NCI-H2196 treated with DMSO at 0.1 percent for 48 hours (cell line): ENCODE data around the gene BBS9.
A peak's percentile ranks its signal among the peaks of the same experiment; 100 is the strongest.
"Not testable (repeated sequence)": the region's sequence is repeated elsewhere in the genome, so short reads cannot be mapped to it uniquely, and the experiment has no call there.

Experiments used
- DNase-seq: peaks from one replicate; lab custom pipeline; 2025; ENCODE audit not compliant: unreplicated experiment; lab: John Stamatoyannopoulos, UW

The BBS9 gene

DNA sequence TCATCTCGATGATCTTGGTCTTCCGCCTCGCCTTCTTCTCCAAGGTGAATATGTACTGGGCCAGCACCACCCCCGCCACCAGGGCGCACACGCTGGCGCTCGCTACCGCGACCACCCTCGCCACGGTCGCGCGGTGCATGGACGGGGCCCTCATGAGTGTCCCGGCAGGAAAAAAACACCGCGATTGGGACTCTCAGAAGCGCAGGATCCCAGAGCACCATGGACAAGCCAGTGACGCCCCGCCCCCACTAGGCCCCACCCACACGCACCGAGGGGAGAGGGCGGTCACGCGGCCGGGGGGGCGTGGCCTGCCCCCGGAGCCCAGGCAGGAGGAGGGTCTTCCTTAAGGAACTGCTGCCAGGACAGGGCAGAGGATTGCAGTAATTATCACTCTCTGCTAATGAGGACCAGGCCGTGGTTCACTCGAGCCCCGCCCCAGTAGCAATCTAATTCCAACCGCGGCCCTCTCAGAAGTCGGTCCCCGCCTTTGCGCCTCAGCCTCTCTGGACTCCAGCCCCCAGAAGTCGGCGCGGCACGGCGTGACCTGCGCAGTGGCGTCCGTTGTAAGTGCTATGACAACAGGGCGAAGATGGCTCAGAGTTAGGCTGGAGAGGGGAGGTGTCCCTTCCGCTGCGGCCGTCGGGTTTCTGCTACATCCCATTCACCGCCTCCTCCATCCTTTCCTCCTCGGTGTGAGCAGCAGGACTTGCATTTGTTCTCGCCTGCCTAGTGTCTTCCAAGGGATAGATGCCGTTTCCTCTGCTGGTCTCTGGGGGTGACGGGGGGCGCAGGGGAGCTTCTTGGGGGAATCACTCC, at the start of gene BBS9:
TSS of gene BBS9 (plus strand) at position 575 of the 816 bp plus-strand sequence. CDS start 16,689 bp downstream, outside the sequence.
- DNase-seq: peak; percentile 98

DNA sequence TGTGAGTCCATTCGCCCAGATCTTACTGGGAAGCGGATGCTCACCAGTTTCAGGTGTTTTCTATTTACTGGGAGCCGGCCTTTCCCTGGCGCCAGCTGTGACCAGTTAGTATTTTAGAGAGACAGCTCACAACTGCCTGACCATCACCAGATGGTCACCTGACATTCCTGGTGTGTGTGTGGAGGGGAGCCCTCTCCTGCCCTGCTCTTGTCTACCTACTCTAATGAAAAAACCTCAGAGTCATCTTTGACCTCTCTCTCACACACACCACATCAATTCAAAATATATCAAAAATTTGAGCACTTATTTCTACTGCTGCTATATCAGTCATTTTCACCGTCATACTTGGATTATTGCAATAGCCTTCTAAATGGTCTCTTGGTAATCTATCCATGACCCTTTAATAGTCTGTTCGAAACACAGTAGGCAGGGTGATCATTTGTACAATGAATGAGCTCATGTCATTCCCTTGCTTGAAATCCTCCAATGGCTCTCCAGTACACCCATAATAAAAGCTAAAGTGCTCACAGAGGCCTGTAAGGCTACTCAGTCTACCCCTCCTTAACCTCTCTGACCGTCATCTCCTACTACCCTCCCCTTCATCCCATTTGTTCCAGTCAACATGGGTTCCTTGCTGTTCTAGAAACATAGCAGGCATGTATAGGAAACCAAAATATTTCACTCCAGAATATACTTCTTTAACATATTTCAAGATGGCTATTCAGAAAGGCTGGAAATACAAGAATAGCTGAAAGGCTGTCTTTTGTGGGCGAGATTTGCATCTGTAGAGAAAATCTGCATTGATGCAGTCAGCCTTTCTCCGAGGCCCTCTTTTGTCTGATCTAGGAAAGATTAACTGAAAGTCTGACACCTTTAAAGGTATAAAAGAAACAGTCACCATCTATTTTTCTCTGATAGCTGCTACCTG, 49.3 kb upstream of the BBS9 start:
- no peak for DNase-seq

DNA sequence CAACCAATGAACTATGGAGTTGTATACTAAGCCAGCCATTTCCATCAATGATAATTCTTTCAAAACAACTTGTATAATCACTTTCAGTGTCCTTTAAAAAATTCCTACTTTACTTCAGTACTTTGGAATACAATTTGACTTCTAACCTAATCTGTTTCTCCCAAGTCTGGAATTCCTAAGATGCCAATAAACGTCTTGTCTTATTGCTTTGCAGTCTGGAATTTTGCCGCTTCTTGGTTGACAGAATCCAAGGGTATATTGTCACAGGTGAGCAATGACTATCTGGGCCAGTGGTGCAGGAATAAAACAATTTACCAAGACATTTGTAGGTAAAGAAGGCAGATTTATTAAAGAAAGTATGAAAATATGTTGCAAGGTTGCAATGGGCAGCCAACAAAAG, 42.0 kb upstream of the BBS9 start:
- no peak for DNase-seq

DNA sequence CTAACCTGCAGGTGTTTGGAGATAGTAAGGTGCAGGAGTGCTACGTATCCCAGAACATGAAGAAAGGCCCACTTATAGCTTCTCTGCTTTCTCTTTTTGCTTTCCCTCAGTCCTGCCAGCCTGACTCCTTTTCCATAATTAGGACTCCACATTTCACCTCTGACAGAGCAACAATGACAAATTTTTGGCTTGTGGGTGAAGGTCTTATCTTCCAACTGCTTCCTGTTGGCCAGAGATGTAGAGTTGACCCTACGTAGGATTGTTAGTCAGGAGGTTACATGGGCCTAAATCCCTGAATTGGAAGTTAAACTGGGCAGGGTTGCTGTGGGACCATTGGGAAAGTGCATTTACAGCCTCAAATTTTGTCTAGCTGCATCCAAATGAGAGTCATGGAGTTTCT, 41.5 kb upstream of the BBS9 start:
- no peak for DNase-seq

DNA sequence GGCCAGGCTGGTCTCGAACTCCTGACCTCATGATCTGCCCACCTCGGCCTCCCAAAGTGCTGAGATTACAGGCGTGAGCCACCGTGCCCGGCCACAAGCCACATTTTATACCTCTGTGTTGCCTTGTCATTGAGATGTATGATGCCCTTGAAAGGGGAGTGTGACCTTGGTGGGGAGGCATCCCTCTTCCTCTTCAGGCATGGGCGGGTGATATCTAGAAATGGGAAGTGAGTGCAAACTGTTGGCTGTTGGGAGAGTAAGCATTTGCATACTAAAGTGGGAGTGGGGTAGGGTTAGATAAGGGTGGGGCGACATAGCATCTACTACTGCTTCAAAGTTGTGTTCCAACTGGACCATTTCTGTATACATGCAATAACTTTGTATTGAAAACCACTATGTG, 40.2 kb upstream of the BBS9 start:
- DNase-seq: no peak

DNA sequence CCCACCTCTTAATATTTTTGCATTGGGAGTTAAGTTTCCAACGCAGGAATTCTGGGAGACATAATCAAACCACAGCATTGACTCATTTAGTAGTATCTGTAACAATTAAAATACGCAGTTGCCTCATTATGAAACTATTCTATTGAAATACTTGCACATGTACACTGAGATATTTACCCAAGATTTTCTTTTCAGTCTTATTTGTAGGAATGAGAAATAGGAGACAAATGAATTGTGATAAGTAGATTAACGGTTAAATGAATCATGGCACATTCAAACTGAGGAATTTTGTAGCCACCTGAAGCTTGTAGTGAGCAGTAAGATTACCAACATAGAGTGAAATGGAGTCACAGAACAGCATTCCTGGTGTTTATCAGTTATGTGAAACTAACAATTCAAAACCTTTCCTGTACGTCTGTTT, 38.2 kb upstream of the BBS9 start:
- DNase-seq: no peak

DNA sequence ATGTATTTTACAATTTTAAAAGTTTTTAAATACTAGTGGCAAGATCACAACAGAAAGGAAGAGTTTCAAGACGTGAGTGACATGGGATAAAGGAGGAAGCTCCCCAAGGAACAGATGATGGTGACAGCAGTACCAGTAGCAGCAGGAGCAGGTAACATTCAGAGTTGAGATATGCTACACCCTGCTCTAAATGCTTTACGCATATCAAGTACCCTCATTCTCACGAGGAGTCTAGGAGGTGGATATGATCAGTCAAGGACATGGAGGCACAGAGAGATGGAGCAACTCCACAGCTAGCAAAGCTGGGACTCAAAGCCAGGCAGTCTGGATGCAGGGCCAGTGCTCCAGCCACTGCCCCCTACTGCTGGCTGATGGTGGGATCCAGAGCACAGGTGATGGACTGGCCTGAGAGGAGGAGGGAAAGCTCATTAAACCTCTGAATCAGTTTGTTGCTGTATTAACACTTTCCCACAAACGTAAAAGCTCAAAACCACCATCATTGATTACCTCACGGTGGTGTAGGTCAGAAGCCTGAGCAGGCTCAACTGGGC, 37.6 kb upstream of the BBS9 start:
- DNase-seq: no peak

DNA sequence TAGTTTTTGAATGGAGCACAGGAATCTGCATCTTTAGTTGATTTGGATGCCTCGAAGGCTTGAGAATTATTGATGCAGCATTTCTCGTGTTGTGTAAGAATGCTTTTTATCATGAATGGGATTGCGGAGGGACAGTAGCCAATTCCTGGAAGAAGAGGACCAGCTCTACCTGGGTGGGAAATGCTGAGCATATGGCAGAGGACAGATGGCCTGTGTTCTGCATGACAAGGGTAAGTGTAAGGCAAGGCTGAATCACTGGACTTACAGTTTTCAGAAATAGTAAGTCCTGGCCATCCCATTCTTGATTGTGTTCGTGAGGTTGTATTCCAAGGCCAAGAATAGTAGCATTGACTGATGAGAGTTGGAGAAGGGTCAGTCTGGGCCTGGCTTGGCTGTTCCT, 36.1 kb upstream of the BBS9 start:
- no peak for DNase-seq

DNA sequence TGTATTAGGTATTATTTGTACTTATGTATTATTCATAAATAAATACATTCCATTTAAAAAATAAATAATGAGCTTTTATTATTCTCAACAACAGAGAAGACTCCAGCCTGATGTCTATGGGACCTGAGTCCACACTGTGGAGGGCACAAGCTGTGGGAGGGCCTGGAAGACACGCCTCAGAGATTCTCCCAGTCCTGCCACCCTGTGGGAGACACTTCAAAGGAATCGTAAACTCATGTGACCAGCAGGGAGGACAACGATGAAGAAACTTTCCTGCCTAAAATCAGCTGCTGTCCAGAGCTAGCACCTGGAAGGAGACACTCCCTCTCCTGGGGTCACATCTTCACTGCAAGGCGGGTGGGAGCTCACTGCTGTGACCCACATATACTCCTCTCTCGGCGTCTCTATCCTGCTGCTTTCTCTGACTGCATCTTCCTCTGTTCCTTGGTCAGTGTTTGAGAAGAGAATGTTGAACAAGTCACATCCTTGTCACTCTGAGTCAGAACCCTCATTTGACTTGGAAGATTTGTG, 34.6 kb upstream of the BBS9 start:
- DNase-seq: not testable (repeated sequence)

DNA sequence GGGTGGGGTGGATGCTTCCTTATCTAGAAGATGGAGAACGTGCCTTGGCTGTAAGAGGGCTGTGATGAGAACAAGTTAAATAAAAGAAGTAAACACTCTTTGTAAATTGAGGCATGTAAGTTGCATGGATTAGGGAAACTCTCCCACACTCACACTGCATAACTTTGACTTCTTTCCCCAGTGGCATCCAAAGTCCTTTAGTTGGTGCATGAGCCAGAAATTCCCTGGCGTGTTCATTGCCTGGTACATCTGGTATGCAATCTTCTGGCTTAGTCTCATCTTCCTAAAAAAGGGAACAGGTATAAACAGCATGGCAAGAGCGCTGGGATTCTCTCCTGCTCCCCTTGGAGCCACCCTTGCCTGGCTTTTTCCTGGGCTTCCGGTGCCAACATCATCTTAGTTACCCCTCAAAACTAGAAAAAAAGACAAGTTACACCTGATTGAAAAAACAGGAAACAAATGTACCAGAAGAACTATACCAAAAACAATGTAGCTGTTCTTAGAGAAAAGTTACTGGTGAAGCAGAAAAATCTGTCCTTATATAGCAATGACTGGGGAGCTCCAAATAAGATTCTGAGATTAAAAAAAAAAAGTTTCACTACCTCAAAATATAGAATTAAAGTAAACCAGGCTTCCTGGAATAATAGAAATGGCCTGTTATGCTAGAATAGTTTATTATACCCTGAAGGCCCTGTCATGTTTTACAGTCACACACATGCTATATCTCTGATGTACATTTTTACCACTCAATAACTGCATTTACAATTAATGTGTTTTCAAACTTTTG, 30.0 kb upstream of the BBS9 start:
- no peak for DNase-seq

DNA sequence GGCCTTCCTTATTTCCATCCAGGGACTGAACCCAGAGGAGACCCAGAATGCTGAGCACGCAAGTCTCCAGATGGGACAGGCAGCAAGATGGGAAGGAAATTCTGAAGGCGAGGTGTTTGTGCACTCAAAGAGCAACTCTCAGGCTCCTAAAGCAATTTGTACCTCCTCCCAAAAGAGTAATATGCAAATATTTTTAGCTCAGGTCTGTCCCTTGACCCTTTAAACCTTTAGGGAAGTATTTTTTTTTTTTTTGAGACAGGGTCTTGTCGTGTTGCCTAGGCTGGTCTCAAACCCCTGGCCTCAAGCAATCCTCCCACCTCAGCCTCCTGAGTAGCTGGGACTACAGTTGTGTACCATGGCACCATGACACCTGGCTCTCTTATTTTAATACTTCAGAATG, 28.6 kb upstream of the BBS9 start:
- DNase-seq: no peak

DNA sequence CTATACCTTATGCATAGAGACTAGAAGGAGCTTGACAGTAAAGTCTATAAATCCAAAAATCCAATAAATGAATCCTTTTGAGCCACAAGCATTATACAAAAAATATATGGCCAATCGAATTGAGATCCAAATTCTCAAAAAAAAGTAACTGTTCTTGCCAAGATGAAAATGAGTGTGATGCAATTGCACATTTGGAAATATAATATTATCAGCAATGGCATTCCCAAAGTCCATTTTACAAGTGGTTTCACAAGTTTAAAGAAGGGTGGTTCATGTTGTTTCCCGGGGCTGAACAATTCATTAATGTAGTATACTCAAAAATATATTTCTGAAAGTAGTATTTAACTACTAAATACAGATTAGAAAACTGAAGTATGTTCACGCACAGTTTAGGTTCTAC, 27.5 kb upstream of the BBS9 start:
- DNase-seq: no peak

DNA sequence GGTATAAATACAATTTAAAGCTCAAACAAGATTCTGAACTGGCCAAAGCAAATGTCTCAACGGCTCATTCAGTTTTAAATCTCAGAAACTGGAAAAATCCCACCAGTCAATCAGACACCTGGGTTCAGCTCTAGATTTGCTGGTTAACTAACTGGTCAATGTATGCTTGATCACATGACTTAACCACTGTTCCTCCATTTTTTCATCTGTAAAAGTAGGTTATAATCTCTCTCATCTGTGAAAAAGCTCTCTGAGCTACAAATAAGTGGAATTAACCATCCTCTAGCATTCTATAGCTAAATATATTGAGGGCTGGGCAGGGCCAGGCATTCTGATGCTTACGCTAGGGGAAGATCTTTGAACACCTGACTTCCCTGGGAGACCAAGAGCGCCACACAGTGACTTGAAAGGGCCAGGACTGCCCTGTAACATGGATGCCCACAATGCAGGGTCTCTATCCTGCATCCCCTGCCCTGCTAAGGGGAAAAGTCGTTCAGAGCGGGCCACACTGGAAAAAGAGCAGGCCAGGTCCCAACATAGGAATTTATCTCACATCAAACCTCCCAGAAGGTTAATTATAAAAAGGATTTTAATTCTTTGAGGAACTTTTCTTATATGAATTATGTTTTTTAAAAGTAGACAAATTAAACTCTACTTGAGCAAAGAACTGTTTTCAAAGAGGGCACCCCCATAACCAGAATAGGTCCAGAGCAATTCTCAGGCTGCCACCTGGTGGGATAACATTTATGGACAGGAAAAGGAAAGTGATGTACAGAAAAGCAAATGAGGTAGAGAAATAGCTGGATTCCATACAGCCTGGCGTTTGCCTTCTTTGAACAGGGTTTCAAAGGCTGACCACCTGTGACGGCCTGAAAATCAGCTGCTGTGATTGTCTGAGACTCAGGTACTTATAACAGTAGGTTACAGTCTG, 22.0 kb upstream of the BBS9 start:
- DNase-seq: no peak

DNA sequence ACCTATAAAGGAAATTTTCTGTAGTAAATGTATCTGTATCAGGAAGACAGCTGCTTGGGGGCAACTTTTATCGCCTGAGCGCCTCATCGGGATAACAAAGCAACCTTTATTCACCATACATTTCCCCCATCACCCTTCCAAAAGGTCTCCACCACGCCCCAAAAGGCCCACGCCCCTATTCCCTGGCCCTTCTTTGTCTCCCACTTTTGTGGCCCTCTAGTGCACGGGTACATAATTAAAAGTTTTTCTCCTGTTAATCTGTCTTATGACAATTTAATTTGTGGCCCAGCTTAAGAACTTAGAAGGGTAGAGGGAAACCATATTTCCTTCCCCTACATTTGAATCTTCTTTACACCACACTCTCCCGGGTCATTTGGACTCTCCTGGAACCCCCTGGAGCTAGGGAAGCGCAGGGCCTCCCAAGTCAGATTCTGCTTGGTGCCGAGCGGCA, 20.8 kb upstream of the BBS9 start:
- no peak for DNase-seq

DNA sequence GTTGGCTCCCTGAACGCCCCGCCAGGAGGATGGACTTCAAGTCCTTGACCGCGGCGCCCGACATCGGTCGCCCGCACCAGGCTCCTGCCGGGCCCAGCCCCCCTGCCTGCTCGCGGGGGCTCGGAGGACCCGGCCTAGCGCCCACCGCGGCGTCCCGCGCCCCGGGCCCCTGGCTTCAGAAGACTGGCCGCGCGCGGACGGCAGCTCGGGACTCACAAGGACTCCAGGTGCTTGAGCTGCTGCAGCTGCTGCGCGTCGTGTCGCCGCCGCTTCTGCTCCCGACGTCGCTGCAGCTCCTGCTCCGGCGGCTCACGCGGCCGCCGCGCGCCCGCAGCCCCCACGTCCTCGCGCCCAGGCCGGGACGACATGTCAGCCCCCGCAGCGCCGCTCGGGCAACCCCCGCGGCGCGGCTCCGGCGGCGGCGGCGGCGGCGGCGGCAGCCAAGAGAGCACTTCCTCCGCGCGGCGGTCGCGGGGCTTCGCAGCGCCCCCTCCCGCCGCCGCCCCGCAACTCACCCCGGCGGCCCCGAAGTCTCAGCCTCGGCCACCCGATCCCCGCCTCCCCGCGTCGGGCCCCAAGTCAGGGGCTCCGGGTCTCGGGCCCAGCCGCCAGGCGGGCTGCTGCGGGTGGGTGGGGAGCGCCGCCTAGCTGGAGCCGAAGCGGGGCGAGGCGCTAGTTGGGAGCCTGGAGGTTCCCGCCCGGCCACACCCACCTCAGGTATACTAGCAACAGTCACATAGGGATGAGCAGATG, 20.2 kb upstream of the BBS9 start, which contains the start of gene RP9:
TSS of gene RP9 (minus strand) at position 400 of the 753 bp plus-strand sequence. CDS start at position 368, 32 bp downstream.
- peak; percentile 55 for DNase-seq

DNA sequence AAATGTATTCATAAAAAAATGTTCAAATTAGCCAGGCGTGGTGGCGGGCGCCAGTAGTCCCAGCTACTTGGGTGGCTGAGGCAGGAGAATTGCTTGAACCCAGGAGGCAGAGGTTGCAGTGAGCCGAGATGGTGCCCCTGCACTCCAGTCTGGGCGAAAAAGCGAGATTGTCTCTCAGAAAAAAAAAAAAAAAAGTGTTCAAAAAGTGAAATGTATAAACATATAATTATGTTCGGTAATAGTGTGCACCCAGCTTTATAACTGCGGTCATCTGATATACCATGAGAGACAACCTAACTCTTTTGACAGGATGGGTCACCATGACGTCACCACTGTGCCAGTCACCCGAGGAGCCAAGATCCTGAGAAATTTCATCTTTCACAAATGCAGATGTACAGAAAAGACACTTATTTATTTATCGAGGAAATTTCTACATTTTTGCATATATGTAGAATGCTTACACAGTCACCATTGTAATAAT, 19.6 kb upstream of the BBS9 start:
- no peak for DNase-seq

DNA sequence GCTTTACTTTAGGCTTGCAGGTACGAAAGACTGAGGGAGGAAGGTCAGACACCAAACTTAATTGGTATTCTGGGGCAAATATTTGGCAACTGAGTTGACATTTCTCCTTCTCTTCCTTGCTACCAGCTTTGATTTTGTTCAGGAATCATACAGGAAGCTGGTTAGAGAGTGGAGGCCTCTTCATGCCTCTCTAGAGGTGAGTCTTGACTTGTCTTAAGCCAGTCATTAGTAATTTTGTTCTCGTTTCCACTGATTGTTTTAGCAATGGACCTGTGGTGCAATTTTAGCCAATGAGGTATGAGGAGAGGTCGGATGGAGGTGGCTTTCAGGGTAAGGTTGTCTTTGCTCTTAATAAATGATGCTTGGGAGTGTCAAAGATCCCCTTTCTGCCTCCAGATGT, 17.8 kb upstream of the BBS9 start:
- DNase-seq: no peak

DNA sequence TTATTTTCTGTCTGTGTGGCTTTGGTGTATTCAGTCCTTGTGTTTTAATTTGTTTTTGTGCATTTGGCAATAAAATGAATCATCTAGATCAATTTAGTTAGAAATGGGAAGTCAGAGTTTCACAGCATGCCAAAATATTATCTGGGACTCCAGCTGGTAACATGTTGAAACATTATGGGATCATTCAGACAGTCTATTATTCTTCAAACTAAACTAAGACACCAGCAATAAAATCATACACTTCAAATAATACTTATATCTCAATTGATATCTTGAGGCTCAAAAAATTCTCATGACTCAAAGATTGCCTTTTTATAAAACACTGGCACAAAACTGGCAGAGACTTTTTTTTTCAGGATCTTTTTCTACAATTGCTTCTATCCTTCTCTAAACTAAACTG, 14.4 kb upstream of the BBS9 start:
- DNase-seq: no peak

DNA sequence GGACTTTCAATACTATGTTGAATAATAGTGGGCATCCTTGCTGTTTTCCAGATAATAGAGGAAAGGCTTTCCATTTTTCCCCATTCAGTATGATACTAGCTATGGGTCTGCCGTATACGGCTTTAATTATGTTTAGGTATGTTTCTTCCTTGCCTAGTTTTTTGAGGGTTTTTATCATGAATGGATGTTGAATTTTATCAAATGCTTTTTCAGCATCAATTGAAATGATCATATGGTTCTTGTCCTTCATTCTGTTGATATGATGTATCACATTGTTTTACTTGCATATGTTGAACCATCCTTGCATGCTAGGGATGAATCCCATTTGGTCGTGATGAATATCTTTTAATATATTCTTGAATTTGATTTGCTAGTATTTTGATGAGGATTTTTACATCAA, 11.0 kb upstream of the BBS9 start:
- DNase-seq: no peak
